SK-N-SH treated with all-trans-retinoic acid at 6 μM for 48 hours (cell line): Measurements from ENCODE around the gene ATP6V0B.

ENCODE experiments used
- ATAC-seq: fragments of 200-7000 bp; cut with Tn5 transposase; 3 replicates; pipeline ENCODE4 v1.9.1; 2020; ENCODE audit warnings: mild to moderate bottlenecking, moderate library complexity
- ARNTL ChIP-seq: fragments of 450-650 bp; formaldehyde crosslinking; IDR thresholded peaks from 2 replicates; pipeline ENCODE4 v1.5.0; 2020; ENCODE audit warnings: low read depth, mild to moderate bottlenecking, moderate library complexity, borderline replicate concordance
- BACH2 ChIP-seq: fragments of 250-450 bp; sonication (Bioruptor Pico); IDR thresholded peaks from 2 replicates; pipeline ENCODE4 v1.9.0; 2021; ENCODE audit warnings: mild to moderate bottlenecking, borderline replicate concordance
- CREB5 ChIP-seq: fragments of 250-450 bp; sonication (Bioruptor Pico); IDR thresholded peaks from 2 replicates; pipeline ENCODE4 v1.5.1; 2020; ENCODE audit warnings: low read depth, mild to moderate bottlenecking, moderate library complexity
- CSDC2 ChIP-seq: fragments of 250-450 bp; sonication (Bioruptor Pico); IDR thresholded peaks from 2 replicates; pipeline ENCODE4 v1.5.0; 2020; ENCODE audit warnings: mild to moderate bottlenecking, moderate library complexity
- CSRNP3 ChIP-seq: fragments of 250-450 bp; sonication (Bioruptor Pico); IDR thresholded peaks from 2 replicates; pipeline ENCODE4 v1.5.1; 2021; ENCODE audit warnings: mild to moderate bottlenecking, moderate library complexity
- GLIS3 ChIP-seq: fragments of 250-450 bp; sonication (Bioruptor Pico); IDR thresholded peaks from 2 replicates; pipeline ENCODE4 v1.5.0; 2020; ENCODE audit warnings: mild to moderate bottlenecking, moderate library complexity
- OSR1 ChIP-seq: fragments of 250-450 bp; sonication (Bioruptor Pico); IDR thresholded peaks from 2 replicates; pipeline ENCODE4 v1.8.0; 2022; ENCODE audit warnings: moderate library complexity, mild to moderate bottlenecking, inconsistent platforms
- PATZ1 ChIP-seq: fragments of 250-450 bp; sonication (Bioruptor Pico); IDR thresholded peaks from 2 replicates; pipeline ENCODE4 v1.8.0; 2020; ENCODE audit warnings: mild to moderate bottlenecking, moderate library complexity, borderline replicate concordance
- POU6F1 ChIP-seq: fragments of 250-450 bp; sonication (Bioruptor Pico); IDR thresholded peaks from 2 replicates; pipeline ENCODE4 v1.8.0; 2021; ENCODE audit warnings: low read depth, mild to moderate bottlenecking, moderate library complexity, borderline replicate concordance
- PPARA ChIP-seq: fragments of 250-450 bp; sonication (Bioruptor Pico); IDR thresholded peaks from 2 replicates; pipeline ENCODE4 v1.5.0; 2020; ENCODE audit warnings: mild to moderate bottlenecking, borderline replicate concordance
- RARB ChIP-seq: fragments of 250-450 bp; sonication (Bioruptor Pico); IDR thresholded peaks from 2 replicates; pipeline ENCODE4 v1.8.0; 2021; ENCODE audit warnings: mild to moderate bottlenecking, moderate library complexity
- TCF4 ChIP-seq: fragments of 250-450 bp; sonication (Bioruptor Pico); IDR thresholded peaks from 2 replicates; pipeline ENCODE4 v1.8.0; 2021; ENCODE audit warnings: mild to moderate bottlenecking, moderate library complexity, borderline replicate concordance
- TOX ChIP-seq: fragments of 250-450 bp; sonication (Bioruptor Pico); IDR thresholded peaks from 2 replicates; pipeline ENCODE4 v1.8.0; 2021; ENCODE audit warnings: mild to moderate bottlenecking, moderate library complexity, borderline replicate concordance
- TSHZ2 ChIP-seq: fragments of 250-450 bp; sonication (Bioruptor Pico); IDR thresholded peaks from 2 replicates; pipeline ENCODE4 v1.5.0; 2020; ENCODE audit warnings: mild to moderate bottlenecking, moderate library complexity
- ZC3H10 ChIP-seq: fragments of 250-450 bp; sonication (Bioruptor Pico); IDR thresholded peaks from 2 replicates; pipeline ENCODE4 v1.5.1; 2021; ENCODE audit warnings: mild to moderate bottlenecking, moderate library complexity
- ZFP3 ChIP-seq: fragments of 250-450 bp; sonication (Bioruptor Pico); IDR thresholded peaks from 2 replicates; pipeline ENCODE4 v1.5.0; 2020; ENCODE audit warnings: mild to moderate bottlenecking, moderate library complexity
- ZFP30 ChIP-seq: fragments of 450-650 bp; formaldehyde crosslinking; IDR thresholded peaks from 2 replicates; pipeline ENCODE4 v1.5.0; 2022; ENCODE audit warnings: mild to moderate bottlenecking, moderate library complexity
- ZNF565 ChIP-seq: fragments of 450-650 bp; formaldehyde crosslinking; conservative IDR thresholded peaks from 2 replicates; pipeline ENCODE4 v1.5.0; 2020; ENCODE audit warnings: low read depth, mild to moderate bottlenecking, moderate library complexity
- ZNF70 ChIP-seq: fragments of 450-650 bp; formaldehyde crosslinking; IDR thresholded peaks from 2 replicates; pipeline ENCODE4 v1.5.0; 2020; ENCODE audit warnings: mild to moderate bottlenecking, moderate library complexity
- ZNF8 ChIP-seq: fragments of 450-650 bp; formaldehyde crosslinking; IDR thresholded peaks from 2 replicates; pipeline ENCODE4 v1.5.0; 2020; ENCODE audit warnings: mild to moderate bottlenecking, moderate library complexity

Gene ATP6V0B

GRCh38 chr1:43979261-43979527 is 4.4 kb downstream of the ATP6V0B start:
- ATAC-seq, result no peak
- no peak for TF ChIP-seq ZC3H10 (CRISPR knock-in tag)
- TF ChIP-seq ZNF70 (CRISPR knock-in tag), result no peak
- no peak for TF ChIP-seq PPARA
- TF ChIP-seq CSDC2 (CRISPR knock-in tag), result no peak
- TF ChIP-seq GLIS3 (CRISPR knock-in tag), result no peak
- no peak for TF ChIP-seq OSR1 (CRISPR knock-in tag)
- no peak for TF ChIP-seq ZFP3 (CRISPR knock-in tag)
- TF ChIP-seq CSRNP3 (CRISPR knock-in tag), result no peak
- TF ChIP-seq ARNTL (CRISPR knock-in tag), result no peak
- TF ChIP-seq ZFP30 (CRISPR knock-in tag), result no peak
- TF ChIP-seq TCF4, result no peak
- TF ChIP-seq CREB5 (CRISPR knock-in tag), result no peak
- no peak for TF ChIP-seq TSHZ2 (CRISPR knock-in tag)
- TF ChIP-seq TOX (CRISPR knock-in tag), result no peak
- TF ChIP-seq ZNF8 (CRISPR knock-in tag), result no peak

GRCh38 chr1:43979528-43980254 is 4.9 kb downstream of the ATP6V0B start:
- ATAC-seq, result peak; percentile 25
- TF ChIP-seq GLIS3 (CRISPR knock-in tag) (no peak), CREB5 (CRISPR knock-in tag) (no peak), ZFP3 (CRISPR knock-in tag) (no peak), PPARA (no peak), OSR1 (CRISPR knock-in tag) (no peak), TOX (CRISPR knock-in tag) (no peak), ZNF70 (CRISPR knock-in tag) (no peak), RARB (CRISPR knock-in tag) (no peak), POU6F1 (CRISPR knock-in tag) (no peak), BACH2 (no peak), ZC3H10 (CRISPR knock-in tag) (no peak), TCF4 (no peak), ZFP30 (CRISPR knock-in tag) (no peak)

GRCh38 chr1:43980255-43981134 is 5.7 kb downstream of the ATP6V0B start:
- no peak for ATAC-seq
- TF ChIP-seq ZNF70 (CRISPR knock-in tag) (no peak), TOX (CRISPR knock-in tag) (no peak), GLIS3 (CRISPR knock-in tag) (no peak), PATZ1 (CRISPR knock-in tag) (no peak), ZFP3 (CRISPR knock-in tag) (no peak), CREB5 (CRISPR knock-in tag) (no peak), ZNF565 (CRISPR knock-in tag) (no peak), ZFP30 (CRISPR knock-in tag) (no peak), TSHZ2 (CRISPR knock-in tag) (no peak)
